Stimulated activated CD4-positive, alpha-beta T cell treated with anti-CD3 and anti-CD28 coated beads, Interleukin-12 subunit alpha, Interleukin-12 subunit beta, amount 100 ng/mL, for 48 hours (primary cell): ENCODE results near the gene CACNA2D4.

ENCODE experiments used
- DNase-seq, 3 donors: peaks; one replicate each; pipeline ENCODE4 v3.0.0-alpha.2; 2020; ENCODE audit warnings: low read depth in 2 of 3, low spot score in 1 of 3

CACNA2D4 gene

DNA sequence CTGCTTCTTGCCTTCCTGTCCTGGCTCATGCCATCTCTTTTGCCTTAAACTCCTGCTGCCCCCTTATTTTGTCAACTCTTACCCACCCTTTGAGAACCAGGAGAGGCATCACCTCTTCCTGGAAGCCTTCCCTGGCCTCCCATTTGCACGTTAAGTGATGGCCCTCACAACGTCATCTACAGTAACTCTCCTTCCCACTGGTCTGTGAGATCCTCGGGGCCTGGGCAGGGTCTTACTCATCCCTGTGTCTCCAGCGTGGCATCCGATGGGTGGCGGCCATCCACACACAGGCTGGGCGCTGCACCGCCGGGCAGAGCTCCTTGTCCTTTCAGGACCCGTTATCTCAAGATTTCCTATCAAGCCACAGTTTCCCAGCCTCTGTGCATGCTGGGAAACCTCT, 16.8 kb upstream of the CACNA2D4 start:
- no peak for DNase-seq

DNA sequence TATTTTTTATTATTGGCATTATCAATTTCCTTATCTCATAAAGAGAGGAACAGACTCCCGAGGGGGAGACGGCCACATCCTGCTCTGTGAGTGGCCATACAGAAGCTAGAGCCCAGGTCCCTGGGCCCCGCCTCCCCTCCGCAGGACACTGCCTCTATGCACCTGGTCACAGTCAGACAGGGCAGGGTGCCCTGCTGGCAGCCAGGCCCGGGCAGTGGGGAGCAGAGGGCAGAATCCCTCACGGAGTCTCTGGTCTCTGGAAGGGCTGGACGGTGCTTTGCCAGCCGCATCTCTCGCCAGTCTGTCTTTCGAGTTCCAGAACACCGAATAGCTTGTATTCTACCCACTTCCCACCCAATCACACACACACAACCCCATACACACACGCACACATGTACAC, 16.4 kb upstream of the CACNA2D4 start:
- no peak for DNase-seq

DNA sequence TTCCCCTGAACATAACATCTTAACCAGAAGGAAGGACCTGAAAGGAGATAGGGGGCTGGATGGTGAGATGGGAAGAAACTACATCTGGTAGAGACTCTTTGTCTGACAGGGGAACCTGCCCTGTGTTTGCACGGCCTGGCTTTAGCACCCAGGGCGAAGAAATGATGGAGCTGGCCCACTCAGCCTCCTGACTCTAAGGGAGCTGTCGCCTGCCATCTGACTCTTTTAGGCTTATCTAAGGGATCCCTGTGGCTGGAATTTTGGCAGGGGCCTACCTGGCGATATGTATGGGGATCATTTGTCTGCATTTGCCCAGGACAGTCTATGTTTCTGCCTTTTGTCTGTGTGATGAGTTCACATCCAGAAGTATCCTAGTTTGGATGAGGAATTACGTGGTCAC, 15.6 kb upstream of the CACNA2D4 start:
- DNase-seq = no peak

DNA sequence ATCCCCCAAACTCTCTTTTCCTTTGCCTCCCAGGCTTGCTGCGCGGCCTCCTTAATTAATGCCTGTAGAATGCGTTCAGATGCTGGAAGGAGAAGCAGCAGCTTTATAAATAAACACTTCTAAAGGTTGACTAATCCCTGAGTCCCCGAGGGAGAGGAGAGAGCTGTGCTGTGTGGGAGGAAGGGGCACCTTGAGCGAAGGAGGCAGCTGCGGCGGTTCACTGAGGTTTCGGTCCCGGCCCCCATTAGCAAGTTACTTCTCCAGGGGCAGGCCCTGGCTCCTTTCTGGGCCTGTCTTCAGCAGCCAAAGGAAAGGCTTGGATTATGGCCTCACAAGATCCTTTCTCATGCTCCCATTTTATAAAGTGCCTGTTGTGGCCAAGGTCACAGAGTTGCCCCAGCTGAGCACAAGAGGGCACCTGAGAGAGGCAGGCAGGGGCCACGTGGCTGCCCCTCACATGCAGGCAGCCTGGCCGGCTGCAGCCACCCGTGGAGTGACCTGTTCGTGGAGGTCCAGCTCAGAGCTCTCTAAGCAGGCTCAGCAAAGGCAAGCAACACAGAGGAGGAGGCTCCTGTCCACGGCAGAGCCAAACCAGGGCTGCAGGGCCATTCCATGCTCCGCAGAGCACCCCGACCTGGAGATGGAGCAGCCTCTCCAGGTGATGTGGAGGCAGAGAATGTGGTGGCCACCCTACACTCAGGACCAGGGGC, 15.0 kb upstream of the CACNA2D4 start:
- no peak for DNase-seq

- no peak for DNase-seq
These were observed 13.9 kb upstream of the CACNA2D4 start for GRCh38 chr12:1932264-1932777.

GRCh38 chr12:1931642-1932041, 13.2 kb upstream of the CACNA2D4 start:
- DNase-seq = no peak

- DNase-seq = no peak
These were observed 12.5 kb upstream of the CACNA2D4 start for GRCh38 chr12:1930803-1931597.

GRCh38 chr12:1929985-1930802, 11.7 kb upstream of the CACNA2D4 start:
- no peak for DNase-seq

DNA sequence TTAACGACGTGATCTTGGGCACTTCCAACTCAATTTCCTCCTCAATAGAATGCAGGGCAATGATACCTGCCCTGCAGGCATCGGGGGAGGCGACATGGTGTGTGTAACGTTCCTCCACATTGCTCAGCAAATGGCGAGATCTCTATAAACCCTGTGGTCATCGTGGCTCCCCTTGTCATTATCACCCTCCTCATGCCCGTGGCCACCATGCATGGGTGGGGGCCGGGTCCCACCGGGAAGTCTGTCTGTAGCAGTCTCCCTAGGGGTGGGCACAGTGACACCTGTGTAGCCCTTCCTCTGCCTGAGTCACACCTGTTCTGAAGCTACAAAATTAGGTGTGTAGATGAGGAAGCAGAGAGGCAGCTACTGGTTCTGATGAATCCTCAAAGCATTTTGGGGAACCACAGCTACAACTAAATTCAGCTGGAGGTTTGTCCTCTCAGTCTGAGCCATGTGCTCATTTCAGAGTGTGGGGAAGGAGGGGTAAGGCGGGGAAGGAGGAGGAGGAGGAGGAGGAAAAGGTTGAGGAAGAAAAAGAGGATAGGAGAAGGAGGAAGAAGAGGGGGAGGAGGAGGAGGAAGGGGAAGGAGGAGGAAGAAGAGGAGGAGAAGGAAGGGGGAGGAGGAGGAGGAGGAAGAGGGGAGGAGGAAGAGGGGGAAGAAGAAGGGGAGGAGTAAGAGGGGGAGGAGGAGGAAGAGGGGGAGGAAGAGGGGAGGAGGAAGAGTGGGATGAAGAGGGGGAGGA, 11.0 kb upstream of the CACNA2D4 start:
- DNase-seq = no peak

- no peak for DNase-seq
These were observed 10.1 kb upstream of the CACNA2D4 start for GRCh38 chr12:1928439-1929121.

DNA sequence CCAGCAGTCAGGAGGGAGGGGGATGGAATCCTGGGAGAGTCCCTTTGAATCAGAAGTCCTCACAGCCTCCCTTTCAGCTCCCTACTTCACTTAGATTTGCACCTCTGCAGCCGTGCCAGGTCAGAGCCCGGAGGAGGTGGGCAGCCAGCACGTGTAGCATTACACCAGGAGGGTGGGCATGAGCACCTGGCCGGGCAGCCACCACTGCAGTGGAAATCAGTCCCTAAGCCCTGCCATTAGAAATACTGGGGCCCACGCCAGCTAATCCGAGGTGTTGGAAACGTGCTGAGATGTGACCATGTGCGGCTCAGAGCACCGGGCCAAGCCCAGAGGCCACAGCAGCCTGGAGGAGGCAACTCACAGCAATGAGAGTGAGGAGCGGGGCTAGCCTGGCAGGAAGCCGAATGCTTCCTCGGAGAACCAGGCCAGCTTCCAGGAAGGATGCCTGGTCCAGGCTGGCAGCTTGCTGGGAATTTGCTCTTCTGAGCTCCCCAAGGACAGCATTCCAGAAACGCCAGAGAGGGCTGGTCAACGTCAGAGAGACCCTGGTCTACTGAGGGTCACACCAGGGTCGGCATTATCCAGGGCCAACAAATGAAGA, 9.4 kb upstream of the CACNA2D4 start:
- DNase-seq = no peak

DNA sequence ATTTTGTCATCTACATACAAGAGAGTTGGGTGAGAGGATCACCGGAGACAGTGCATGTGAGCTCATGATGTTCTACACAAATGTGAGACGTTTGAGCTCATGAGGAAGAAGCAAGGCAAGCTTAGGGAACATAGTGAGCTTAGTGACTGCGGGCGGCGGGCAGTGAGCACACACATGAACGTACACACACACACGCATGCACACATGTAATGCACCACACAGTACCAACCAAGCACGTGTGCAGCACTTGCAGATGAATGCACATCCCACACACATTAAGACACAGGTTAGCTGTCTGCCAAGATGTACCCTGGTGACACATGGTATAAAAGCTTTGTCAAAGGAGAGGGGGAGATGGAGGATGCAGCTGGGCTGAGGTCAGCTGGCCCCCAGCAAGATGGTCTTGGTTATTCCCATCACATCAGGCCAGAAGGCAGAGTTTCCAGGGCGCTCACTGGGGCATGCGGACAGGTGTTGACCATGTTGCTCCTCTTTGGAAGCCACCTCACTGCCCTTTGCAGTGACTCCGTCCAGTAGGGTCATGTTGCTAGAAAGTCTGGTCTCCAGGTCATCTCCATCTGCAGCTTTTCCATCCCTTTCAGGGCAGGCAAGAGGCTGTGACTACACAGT, 8.7 kb upstream of the CACNA2D4 start:
- no peak for DNase-seq

GRCh38 chr12:1926251-1926657, 7.8 kb upstream of the CACNA2D4 start:
- no peak for DNase-seq

- no peak for DNase-seq
These were observed 7.2 kb upstream of the CACNA2D4 start for GRCh38 chr12:1925684-1926006.

DNA sequence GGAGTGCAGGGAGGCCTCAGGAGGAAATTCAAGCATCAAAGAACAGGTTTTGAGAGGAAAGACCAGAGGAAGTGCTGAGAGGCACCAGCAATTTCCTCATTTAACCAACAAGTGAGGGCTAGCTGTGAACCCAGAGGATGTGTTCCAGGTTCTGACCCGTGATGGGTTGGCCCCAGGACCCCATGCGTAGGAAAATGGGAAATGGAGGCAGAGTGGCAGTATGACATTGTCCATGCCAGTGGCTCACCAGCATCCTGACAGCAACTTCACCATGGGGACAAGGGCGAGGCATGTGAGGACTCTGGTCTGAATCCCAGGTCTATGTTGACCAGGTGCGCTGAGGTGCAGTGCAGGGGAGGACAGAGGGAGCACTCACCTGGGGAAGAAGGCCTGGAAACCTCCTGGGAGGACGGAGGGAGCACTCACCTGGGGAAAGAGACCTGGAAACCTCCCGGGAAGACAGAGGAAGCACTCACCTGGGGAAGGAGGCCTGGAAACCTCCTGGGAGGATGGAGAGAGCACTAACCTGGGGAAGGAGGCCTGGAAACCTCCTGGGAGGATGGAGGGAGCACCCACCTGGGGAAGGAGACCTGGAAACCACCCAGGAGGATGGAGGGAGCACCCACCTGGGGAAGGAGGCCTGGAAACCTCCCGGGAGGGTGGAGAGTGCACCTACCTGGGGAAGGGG, 6.7 kb upstream of the CACNA2D4 start:
- no peak for DNase-seq

DNA sequence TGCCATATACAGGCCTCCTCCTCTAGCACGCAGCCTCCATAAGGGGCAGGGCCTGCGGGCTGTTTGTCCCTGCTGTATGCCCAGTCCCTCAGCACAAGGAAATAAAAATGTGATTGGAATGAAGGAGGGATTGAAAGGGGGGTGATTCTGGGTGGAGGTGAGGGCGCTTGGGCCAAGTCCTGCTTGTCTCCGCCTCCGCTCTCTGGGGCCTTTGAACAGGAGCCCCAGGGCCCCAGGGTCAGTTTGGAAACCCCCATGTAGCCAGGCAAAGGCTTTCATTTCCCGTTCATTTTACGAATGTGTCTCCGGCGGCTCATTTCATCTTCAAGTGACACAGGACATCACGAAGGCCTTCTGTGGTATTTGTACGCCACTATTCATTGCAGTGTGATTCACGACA, 4.5 kb upstream of the CACNA2D4 start:
- no peak for DNase-seq

DNA sequence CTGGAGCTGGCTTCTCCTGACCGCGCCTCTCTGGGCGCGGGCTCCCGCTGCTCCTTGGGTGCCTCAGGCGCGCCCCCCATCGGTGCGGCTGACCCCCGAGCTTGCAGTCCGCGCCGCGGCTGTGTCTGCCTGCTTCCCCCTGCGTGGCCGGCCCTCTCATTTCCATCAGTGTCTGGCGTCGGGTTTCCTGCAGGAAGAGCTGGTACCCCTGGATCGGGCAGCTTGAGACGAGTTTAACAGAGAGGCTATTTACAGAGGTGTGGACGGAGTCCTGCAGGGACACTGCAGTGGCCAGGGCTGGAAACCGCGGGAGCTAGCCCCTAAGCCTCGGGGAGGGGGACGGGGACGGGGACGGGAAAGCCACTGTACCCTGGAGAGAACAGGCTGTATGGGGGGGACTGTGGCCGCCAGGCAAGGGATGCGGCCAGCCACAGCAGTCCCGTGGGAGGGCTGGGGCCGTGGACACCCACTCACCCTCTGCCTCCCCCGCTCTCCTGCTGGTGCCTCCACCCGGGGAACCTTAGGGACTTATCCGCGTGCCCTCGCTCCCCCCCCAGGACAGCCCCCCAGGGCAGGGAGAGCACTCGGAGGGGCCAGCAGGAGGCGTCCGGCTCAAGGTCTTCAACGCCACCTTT, 3.7 kb upstream of the CACNA2D4 start:
- DNase-seq = no peak

DNA sequence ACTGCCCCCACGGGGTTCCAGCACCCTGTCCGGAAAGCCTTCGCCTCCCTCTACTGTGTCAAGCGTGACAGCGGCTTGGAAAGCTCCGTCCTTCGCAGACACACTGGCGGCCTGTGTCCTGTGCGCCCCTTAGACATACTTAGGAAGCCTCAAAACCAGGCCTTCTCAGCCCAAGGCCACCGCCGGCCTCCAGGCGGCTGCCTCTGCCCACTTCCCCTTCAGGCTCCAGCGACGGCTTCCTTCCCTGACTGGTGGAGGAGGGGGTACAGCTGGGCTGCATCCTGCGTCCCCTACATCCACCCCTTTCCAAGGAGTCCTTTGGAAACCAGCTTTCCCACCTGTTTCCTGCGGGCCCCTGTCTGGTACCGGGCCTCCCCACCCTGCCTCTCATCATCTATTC, 2.5 kb upstream of the CACNA2D4 start:
- DNase-seq = no peak

DNA sequence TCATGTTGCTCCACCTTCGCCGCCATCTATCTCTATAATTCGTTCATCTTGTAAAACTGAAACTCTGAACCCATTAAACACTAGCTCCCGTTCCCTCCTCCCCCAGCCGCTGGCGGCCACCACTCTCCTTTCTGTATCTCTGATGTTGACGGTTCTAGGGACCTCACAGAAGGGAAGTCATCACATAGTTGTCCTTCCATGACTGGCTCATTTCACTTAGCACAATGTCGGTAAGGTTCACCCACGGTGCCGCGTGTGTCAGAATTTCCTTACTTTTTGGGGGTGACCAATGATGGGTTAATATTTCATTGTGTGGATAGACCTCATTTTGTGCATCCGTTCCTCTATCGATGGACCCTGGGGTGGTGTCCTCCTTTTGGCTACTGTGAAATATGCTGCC, 2.0 kb upstream of the CACNA2D4 start:
- DNase-seq = no peak
